GM12801 (cell line): ENCODE measurements around the gene CCDC102A.

Experiments
- TF ChIP-seq, protein P1 (sequence below): IDR thresholded peaks from one replicate; pipeline ENCODE4 v1.5.1; 2011; ENCODE audit warnings: control low read depth; ENCODE audit not compliant: insufficient read length; ENCODE audit errors: extremely low read depth

The CCDC102A gene

GRCh38 chr16:57538235-57538721, 1.9 kb upstream of the CCDC102A start:
- TF ChIP-seq, protein P1, sequence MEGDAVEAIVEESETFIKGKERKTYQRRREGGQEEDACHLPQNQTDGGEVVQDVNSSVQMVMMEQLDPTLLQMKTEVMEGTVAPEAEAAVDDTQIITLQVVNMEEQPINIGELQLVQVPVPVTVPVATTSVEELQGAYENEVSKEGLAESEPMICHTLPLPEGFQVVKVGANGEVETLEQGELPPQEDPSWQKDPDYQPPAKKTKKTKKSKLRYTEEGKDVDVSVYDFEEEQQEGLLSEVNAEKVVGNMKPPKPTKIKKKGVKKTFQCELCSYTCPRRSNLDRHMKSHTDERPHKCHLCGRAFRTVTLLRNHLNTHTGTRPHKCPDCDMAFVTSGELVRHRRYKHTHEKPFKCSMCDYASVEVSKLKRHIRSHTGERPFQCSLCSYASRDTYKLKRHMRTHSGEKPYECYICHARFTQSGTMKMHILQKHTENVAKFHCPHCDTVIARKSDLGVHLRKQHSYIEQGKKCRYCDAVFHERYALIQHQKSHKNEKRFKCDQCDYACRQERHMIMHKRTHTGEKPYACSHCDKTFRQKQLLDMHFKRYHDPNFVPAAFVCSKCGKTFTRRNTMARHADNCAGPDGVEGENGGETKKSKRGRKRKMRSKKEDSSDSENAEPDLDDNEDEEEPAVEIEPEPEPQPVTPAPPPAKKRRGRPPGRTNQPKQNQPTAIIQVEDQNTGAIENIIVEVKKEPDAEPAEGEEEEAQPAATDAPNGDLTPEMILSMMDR = no peak

DNA sequence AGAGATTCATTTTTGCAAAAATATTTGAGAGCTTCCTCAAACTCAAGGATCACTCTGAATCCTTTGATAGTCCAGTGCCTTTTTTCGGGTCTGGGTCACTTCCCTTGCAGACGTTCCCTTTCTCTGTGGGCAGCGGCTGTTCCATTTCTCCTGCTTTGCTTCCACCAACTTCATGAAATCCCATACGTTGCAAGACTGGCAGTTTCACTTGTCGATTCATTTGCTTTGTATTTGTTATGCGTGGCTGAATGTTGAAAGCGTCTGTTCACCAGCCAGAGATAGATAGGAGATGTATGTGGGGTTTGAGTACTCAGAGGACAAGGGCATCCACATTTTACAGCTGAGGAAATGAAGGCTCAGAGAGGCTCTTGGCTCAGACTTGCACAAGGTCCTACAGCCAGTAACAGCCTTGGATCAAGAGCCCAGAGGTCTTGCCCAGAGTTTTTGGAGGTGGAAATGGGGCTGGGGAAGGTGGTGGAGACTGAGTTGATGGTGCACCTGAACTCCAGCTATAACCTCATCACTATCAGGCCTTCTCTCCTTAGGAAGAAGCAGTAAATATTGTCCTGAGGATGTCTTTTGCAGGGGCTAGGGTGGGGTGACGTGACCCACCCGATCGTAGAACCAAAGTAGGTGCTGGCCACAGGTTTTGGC, 1.3 kb upstream of the CCDC102A start:
- TF ChIP-seq, protein P1 = no peak

- TF ChIP-seq, protein P1 = no peak
Measured at GRCh38 chr16:57537194-57537505, 779 bp upstream of the CCDC102A start.

DNA sequence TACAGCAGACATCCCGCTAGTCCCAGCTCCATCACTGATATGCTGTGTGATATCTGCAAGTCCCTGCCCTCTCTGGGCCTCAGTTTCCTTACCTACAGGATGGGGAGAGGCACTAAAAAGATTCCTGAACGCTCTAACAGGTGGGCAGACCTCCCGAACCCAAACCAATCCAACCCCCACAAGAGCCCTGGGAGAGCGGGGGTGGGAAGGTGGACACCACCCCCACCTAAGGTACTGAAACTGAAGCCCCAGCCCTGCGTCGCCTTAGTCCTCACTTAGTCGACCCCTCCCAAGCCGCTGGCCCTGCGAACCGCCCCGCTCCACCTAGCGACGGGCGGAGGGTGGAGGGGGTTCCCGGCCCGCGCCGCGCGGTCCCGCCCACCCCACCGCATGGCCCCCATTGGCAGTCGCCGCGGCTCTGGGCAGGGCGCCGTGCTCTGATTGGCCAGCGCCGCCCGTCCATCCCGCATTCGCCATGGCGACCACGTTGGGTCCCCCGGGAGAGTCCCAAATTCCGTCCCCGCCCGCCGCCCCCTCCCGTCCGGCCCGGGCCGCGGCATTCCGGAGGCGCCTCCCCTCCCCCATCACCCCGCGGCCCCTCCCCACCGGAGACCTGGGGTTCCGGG, 578 bp downstream of the CCDC102A start:
- TF ChIP-seq, protein P1 = no peak

GRCh38 chr16:57534881-57535658, 1.3 kb downstream of the CCDC102A start:
- TF ChIP-seq, protein P1 = no peak

GRCh38 chr16:57534337-57534880, 2.0 kb downstream of the CCDC102A start:
- TF ChIP-seq, protein P1 = no peak

DNA sequence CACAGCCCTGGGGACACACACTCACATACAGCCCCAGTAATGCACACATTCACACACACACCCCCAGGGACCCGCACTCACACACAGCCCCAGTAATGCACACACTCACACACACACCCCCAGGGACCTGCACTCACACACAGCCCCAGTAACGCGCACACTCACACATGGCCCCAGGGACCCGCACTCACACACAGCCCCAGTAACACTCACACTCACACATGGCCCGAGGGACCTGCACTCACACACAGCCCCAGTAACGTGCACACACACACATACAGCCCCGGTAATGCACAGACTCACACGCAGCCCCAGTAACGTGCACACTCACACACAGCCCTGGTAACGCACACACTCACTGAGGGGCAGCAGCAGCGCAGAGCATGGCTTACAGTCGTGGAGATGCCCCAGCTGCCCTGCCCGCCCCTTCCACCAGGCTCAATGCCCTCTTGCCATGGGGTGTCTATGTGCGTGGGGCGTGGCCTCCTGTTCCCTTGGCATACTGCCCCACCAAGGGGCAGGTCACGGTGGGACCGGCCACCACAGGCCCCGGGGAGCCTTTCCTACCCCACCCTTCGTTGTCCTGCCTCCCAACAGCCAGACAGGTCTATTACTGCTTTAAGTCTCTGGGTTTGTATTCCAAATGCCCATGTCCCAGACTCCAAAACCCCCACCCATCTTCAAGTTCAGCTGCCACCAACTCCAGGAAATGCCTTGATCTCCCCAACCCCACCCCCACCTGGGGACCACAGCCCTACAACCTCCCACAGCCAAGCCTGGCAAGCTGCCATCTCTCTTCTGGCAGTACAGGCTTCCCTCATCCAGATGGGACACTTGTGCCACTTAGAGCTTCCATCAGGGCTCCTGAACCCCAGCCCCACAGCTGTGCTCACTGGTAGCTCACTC, 2.7 kb downstream of the CCDC102A start:
- TF ChIP-seq, protein P1 = no peak
